Vagina (tissue), 2 donors: ENCODE data around the gene SH3BP5L.

Experiments used
- POLR2A ChIP-seq, 2 donors: fragments of 450-650 bp; IDR thresholded peaks; one replicate each; pipeline ENCODE4 v1.6.1; 2017; ENCODE audit warnings: antibody characterized with exemption in 2 of 2, mild to moderate bottlenecking in 2 of 2, moderate library complexity in 2 of 2
- TF ChIP-seq, protein P1 (sequence below), 3 experiments: fragments of 450-650 bp in 2 of 3; fragments of 200-600 bp in 1 of 3; sonication (generic) in 1 of 3; IDR thresholded peaks; one replicate each; pipeline ENCODE4 v1.5.1; 2017 to 2019; ENCODE audit warnings: antibody characterized with exemption in 3 of 3, mild to moderate bottlenecking in 2 of 3, moderate library complexity in 2 of 3

DNA sequence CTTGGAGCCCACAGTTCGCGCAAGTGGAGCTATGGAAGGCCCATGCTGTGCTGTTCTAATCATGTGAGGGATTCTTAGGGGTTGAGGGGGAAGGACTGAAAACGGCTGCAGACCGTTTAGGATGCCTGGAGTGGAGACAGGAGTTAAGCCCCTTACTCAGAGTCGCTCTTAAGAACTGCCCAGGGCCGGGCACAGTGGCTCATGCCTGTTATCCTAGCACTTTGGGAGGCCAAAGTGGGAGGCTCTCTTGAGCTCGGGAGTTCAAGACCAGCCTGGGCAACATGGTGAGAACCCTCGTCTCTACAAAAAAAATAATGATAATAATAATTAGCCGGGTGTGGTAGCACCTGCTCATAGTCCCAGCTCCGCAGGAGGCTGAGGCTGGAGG, 13.4 kb upstream of the SH3BP5L start:
- no peak for TF ChIP-seq POLR2A (IDR thresholded peaks at IDR 0.05)
- TF ChIP-seq, protein P1, sequence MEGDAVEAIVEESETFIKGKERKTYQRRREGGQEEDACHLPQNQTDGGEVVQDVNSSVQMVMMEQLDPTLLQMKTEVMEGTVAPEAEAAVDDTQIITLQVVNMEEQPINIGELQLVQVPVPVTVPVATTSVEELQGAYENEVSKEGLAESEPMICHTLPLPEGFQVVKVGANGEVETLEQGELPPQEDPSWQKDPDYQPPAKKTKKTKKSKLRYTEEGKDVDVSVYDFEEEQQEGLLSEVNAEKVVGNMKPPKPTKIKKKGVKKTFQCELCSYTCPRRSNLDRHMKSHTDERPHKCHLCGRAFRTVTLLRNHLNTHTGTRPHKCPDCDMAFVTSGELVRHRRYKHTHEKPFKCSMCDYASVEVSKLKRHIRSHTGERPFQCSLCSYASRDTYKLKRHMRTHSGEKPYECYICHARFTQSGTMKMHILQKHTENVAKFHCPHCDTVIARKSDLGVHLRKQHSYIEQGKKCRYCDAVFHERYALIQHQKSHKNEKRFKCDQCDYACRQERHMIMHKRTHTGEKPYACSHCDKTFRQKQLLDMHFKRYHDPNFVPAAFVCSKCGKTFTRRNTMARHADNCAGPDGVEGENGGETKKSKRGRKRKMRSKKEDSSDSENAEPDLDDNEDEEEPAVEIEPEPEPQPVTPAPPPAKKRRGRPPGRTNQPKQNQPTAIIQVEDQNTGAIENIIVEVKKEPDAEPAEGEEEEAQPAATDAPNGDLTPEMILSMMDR (IDR thresholded peaks at IDR 0.05) = no peak
